Measurements from ENCODE around the gene USP15. TPM values are rescaled to one million over a fixed set of nuclear protein-coding genes. Genes with fewer than 3 reads are reported as not detected.
"Not testable (repeated sequence)": the region's sequence is repeated elsewhere in the genome, so short reads cannot be mapped to it uniquely, and the experiment has no call there.

USP15 gene
- total and polyA plus RNA-seq, 7 experiments from 2014 or later, result 72.5 to 224 (median 175) TPM

DNA sequence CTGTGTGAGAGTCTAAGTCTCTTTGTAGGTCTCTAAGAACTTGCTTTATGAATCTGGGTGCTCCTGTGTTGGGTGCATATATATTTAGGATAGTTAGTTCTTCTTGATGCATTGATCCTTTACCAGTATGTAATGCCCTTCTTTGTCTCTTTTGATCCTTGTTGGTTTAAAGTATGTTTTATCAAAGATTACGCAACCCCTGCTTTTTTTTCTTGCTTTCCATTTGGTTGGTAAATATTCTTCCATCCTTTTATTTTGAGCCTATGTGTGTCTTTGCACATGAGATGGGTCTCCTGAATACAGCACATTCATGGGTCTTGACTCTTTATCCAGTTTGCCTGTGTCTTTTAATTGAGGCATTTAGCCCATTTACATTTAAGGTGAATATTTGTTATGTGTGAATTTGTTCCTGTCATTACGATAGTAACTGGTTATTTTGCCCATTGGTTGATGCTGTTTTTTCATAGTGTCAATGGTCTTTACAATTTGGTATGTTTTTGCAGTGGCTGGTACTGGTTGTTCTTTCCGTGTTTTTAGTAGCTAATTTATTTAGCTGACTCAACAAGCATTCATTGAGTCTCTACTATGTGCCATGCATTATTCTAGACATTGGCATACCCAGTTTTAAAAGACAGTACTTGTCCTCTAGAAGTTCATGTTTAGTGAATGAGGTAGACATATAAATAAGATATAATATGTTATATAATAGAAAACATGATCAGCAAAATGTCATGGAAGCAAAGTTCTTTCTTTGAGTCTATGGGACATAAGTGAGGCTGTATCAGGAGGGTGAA lies 108.4 kb downstream of the USP15 start:
- peaks cover 41 to 95% (median 81%) of the 10 kb centered on the region in 7 donors for H3K4me1 Mint-ChIP-seq

GRCh38 chr12:62370189-62370588 lies 110.0 kb downstream of the USP15 start:
- ChIA-PET CTCF (interaction anchor here (0.6 kb wide), 1 partner anchor 29 kb away, joined by 3 read pairs; no protein-coding TSS in a partner anchor), POLR2A (no interaction called here)
- H3K9me3 Mint-ChIP-seq, result peaks cover 0 to 18% (median 3%) of the 10 kb centered on the region in 11 donors
- DNase-seq, result no peak
- no peak for ATAC-seq
- H3K4me3 Mint-ChIP-seq, result peak overlapping the region in 1 of 10 donors; percentile 41
- Histone ChIP-seq H3K4me1 (ENCODE audit: control insufficient read depth in 2 of 2, insufficient read depth in 2 of 2, low read length in 2 of 2) (no peaks in the 10 kb centered on the region), H3K27ac (ENCODE audit: low read depth, low read length) (no peak overlapping the region), H3K4me3 (ENCODE audit: low read length) (no peak overlapping the region), H3K27me3 (ENCODE audit: control insufficient read depth in 2 of 2, insufficient read depth in 2 of 2, low read length in 2 of 2) (no peaks in the 10 kb centered on the region), H3K9me3 (ENCODE audit: control insufficient read depth in 2 of 3, low read length in 3 of 3) (no peaks in the 10 kb centered on the region), H3K36me3 (ENCODE audit: control insufficient read depth in 2 of 3, insufficient read depth in 3 of 3, low read length in 3 of 3) (peaks cover 0 to 7% (median 0%) of the 10 kb centered on the region in 3 experiments)
- peak overlapping the region in 5 of 9 donors; percentile 7 to 84 (median 34) for H3K27ac Mint-ChIP-seq
- intact Hi-C loops (cut with micrococcal nuclease), result no loop called here
- no peaks in the 10 kb centered on the region for H3K27me3 Mint-ChIP-seq
- peaks cover 39 to 91% (median 71%) of the 10 kb centered on the region in 7 donors for H3K4me1 Mint-ChIP-seq
- peaks cover 28 to 55% (median 48%) of the 10 kb centered on the region in 5 donors for H3K36me3 Mint-ChIP-seq

More for the DNA sequence above, 108.4 kb downstream of the USP15 start:
- H3K27me3 ChIP-seq (ENCODE audit: control insufficient read depth in 2 of 2, insufficient read depth in 2 of 2, low read length in 2 of 2); H3K27me3 Mint-ChIP-seq; POLR2A ChIA-PET; H3K4me1 ChIP-seq (ENCODE audit: control insufficient read depth in 2 of 2, insufficient read depth in 2 of 2, low read length in 2 of 2); H3K27ac ChIP-seq (ENCODE audit: low read depth, low read length); ATAC-seq; H3K9me3 ChIP-seq (ENCODE audit: control insufficient read depth in 2 of 3, low read length in 3 of 3); intact Hi-C loops (cut with micrococcal nuclease); H3K4me3 ChIP-seq (ENCODE audit: low read length); DNase-seq: not testable (repeated sequence)
- CTCF ChIA-PET, result interaction anchor here (0.6 kb wide), 1 partner anchor 79 kb away, joined by 3 read pairs; no protein-coding TSS in a partner anchor
- H3K9me3 Mint-ChIP-seq, result peaks cover 0 to 30% (median 7%) of the 10 kb centered on the region in 11 donors
- H3K36me3 Mint-ChIP-seq, result peaks cover 33 to 68% (median 60%) of the 10 kb centered on the region in 5 donors
- peaks cover 0 to 13% (median 2%) of the 10 kb centered on the region in 3 experiments for H3K36me3 ChIP-seq (ENCODE audit: control insufficient read depth in 2 of 3, insufficient read depth in 3 of 3, low read length in 3 of 3)
- H3K4me3 Mint-ChIP-seq, result peak overlapping the region in 3 of 10 donors; percentile 14 to 29 (median 21)
- H3K27ac Mint-ChIP-seq, result peak overlapping the region in 2 of 9 donors; percentile 8 to 48

DNA sequence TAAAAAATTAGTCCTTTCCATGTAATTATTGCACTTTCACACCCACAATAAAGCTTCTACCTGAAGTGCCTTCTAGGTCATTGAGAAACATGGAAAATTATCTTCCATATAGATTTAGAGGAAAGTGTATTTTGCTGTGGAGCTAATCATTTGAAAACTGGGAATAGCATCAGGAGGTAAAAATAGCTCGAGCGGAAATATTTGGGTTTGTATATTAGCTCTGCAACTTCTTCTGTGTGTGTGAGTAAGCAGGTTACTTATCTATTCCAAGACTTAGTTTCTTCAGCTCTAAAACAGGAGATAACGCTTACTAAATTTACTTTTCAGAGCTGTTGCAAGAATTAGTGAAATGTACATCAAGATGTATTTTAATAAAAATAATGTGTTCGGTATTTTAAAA lies 111.5 kb downstream of the USP15 start:
- ATAC-seq (no peak), DNase-seq (no peak)
- Histone ChIP-seq H3K36me3 (ENCODE audit: control insufficient read depth in 2 of 3, insufficient read depth in 3 of 3, low read length in 3 of 3) (peaks cover 0 to 7% (median 0%) of the 10 kb centered on the region in 3 experiments), H3K9me3 (ENCODE audit: control insufficient read depth in 2 of 3, low read length in 3 of 3) (no peaks in the 10 kb centered on the region), H3K4me1 (ENCODE audit: control insufficient read depth in 2 of 2, insufficient read depth in 2 of 2, low read length in 2 of 2) (no peaks in the 10 kb centered on the region), H3K27ac (ENCODE audit: low read depth, low read length) (no peak overlapping the region), H3K27me3 (ENCODE audit: control insufficient read depth in 2 of 2, insufficient read depth in 2 of 2, low read length in 2 of 2) (no peaks in the 10 kb centered on the region), H3K4me3 (ENCODE audit: low read length) (no peak overlapping the region)
- ChIA-PET CTCF (no interaction called here), POLR2A (no interaction called here)
- H3K4me3 Mint-ChIP-seq, result no peak overlapping the region
- peaks cover 30 to 84% (median 60%) of the 10 kb centered on the region in 7 donors for H3K4me1 Mint-ChIP-seq
- peak overlapping the region in 1 of 9 donors; percentile 7 for H3K27ac Mint-ChIP-seq
- peaks cover 0 to 14% (median 3%) of the 10 kb centered on the region in 11 donors for H3K9me3 Mint-ChIP-seq
- H3K27me3 Mint-ChIP-seq, result no peaks in the 10 kb centered on the region
- H3K36me3 Mint-ChIP-seq, result peaks cover 16 to 47% (median 37%) of the 10 kb centered on the region in 5 donors
- intact Hi-C loops (cut with micrococcal nuclease), result loop anchor here in 1 of 2 donors (2.0 kb wide), 1 partner anchor 15 kb away; no protein-coding TSS in a partner anchor

DNA sequence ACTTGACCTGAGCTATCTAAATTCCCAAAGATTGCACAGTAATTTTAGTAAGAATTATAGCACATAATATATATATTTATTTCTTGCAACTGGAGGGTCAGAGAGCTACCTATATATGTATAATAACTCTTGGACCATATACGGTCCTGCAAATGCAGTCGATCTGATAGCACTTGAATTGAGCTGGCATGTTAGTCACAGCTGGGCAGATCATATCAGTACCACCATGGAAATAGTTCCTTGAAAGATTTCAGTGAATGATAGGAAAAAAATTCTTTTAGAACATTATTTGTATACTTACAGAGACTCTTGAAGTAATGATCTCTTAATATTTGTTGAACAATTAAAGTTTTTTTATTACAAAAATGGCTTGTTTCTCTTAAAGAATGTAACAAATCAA lies 111.9 kb downstream of the USP15 start:
- CTCF ChIA-PET, result no interaction called here
- peaks cover 30 to 80% (median 55%) of the 10 kb centered on the region in 7 donors for H3K4me1 Mint-ChIP-seq
- H3K36me3 Mint-ChIP-seq, result peaks cover 13 to 44% (median 34%) of the 10 kb centered on the region in 5 donors

GRCh38 chr12:62372825-62373224 lies 112.6 kb downstream of the USP15 start:
- no peak for DNase-seq
- ATAC-seq, result no peak
- H3K27me3 Mint-ChIP-seq, result no peaks in the 10 kb centered on the region
- H3K36me3 Mint-ChIP-seq, result peaks cover 9 to 37% (median 28%) of the 10 kb centered on the region in 5 donors
- Histone ChIP-seq H3K27ac (ENCODE audit: low read depth, low read length) (no peak overlapping the region), H3K36me3 (ENCODE audit: control insufficient read depth in 2 of 3, insufficient read depth in 3 of 3, low read length in 3 of 3) (peaks cover 0 to 7% (median 0%) of the 10 kb centered on the region in 3 experiments), H3K9me3 (ENCODE audit: control insufficient read depth in 2 of 3, low read length in 3 of 3) (no peaks in the 10 kb centered on the region), H3K4me3 (ENCODE audit: low read length) (no peak overlapping the region), H3K27me3 (ENCODE audit: control insufficient read depth in 2 of 2, insufficient read depth in 2 of 2, low read length in 2 of 2) (no peaks in the 10 kb centered on the region), H3K4me1 (ENCODE audit: control insufficient read depth in 2 of 2, insufficient read depth in 2 of 2, low read length in 2 of 2) (no peaks in the 10 kb centered on the region)
- H3K4me3 Mint-ChIP-seq, result no peak overlapping the region
- peaks cover 0 to 9% (median 0%) of the 10 kb centered on the region in 11 donors for H3K9me3 Mint-ChIP-seq
- ChIA-PET POLR2A (no interaction called here), CTCF (no interaction called here)
- peak overlapping the region in 2 of 9 donors; percentile 17 to 28 for H3K27ac Mint-ChIP-seq
- peaks cover 25 to 76% (median 50%) of the 10 kb centered on the region in 7 donors for H3K4me1 Mint-ChIP-seq
- intact Hi-C loops (cut with micrococcal nuclease), result loop anchor here in 1 of 2 donors (2.0 kb wide), 1 partner anchor 14 kb away; no protein-coding TSS in a partner anchor

More for the DNA sequence above, 111.9 kb downstream of the USP15 start:
- Mint-ChIP-seq H3K27ac (no peak overlapping the region), H3K4me3 (no peak overlapping the region), H3K27me3 (no peaks in the 10 kb centered on the region), H3K9me3 (peaks cover 0 to 14% (median 2%) of the 10 kb centered on the region in 11 donors)
- Histone ChIP-seq H3K9me3 (ENCODE audit: control insufficient read depth in 2 of 3, low read length in 3 of 3) (no peaks in the 10 kb centered on the region), H3K27me3 (ENCODE audit: control insufficient read depth in 2 of 2, insufficient read depth in 2 of 2, low read length in 2 of 2) (no peaks in the 10 kb centered on the region), H3K4me3 (ENCODE audit: low read length) (no peak overlapping the region), H3K27ac (ENCODE audit: low read depth, low read length) (no peak overlapping the region), H3K4me1 (ENCODE audit: control insufficient read depth in 2 of 2, insufficient read depth in 2 of 2, low read length in 2 of 2) (no peaks in the 10 kb centered on the region), H3K36me3 (ENCODE audit: control insufficient read depth in 2 of 3, insufficient read depth in 3 of 3, low read length in 3 of 3) (peaks cover 0 to 7% (median 0%) of the 10 kb centered on the region in 3 experiments)
- POLR2A ChIA-PET, result no interaction called here
- intact Hi-C loops (cut with micrococcal nuclease), result loop anchor here in 1 of 2 donors (2.0 kb wide), 1 partner anchor 15 kb away; no protein-coding TSS in a partner anchor
- ATAC-seq (no peak), DNase-seq (no peak)

DNA sequence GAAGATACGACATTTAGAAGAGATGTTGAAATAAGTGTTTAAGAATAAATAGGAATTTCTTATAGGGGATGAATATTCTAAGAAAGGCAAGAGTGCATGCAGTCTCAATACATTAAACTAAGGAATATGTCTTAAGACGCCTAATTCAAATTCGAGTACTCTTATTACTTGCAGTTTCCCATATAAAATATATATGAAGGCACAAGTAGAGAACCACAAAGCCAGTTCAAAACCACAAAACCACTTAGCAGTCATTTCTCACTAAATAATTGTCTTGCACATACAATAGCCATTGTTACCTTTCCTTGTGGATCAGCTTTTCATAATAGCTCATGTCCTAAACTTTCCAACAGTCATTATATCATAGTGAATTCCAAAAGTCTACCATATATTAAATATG lies 115.4 kb downstream of the USP15 start:
- peaks cover 0 to 3% (median 0%) of the 10 kb centered on the region in 3 experiments for H3K36me3 ChIP-seq (ENCODE audit: control insufficient read depth in 2 of 3, insufficient read depth in 3 of 3, low read length in 3 of 3)
- no peak overlapping the region for H3K4me3 ChIP-seq (ENCODE audit: low read length)
- intact Hi-C loops (cut with micrococcal nuclease), result loop anchor here in 1 of 2 donors (2.0 kb wide), 1 partner anchor 17 kb away; no protein-coding TSS in a partner anchor
- Mint-ChIP-seq H3K27ac (peak overlapping the region in 3 of 9 donors; percentile 1 to 5 (median 3)), H3K9me3 (no peaks in the 10 kb centered on the region), H3K27me3 (no peaks in the 10 kb centered on the region), H3K4me3 (peak overlapping the region in 1 of 10 donors; percentile 1), H3K36me3 (peaks cover 0 to 28% (median 11%) of the 10 kb centered on the region in 5 donors), H3K4me1 (peaks cover 18 to 70% (median 45%) of the 10 kb centered on the region in 7 donors)
- no peaks in the 10 kb centered on the region for H3K9me3 ChIP-seq (ENCODE audit: control insufficient read depth in 2 of 3, low read length in 3 of 3)
- ChIA-PET CTCF (no interaction called here), POLR2A (no interaction called here)
- DNase-seq, result no peak
- ATAC-seq, result no peak
- H3K27ac ChIP-seq (ENCODE audit: low read depth, low read length), result no peak overlapping the region
- H3K4me1 ChIP-seq (ENCODE audit: control insufficient read depth in 2 of 2, insufficient read depth in 2 of 2, low read length in 2 of 2), result no peaks in the 10 kb centered on the region
- H3K27me3 ChIP-seq (ENCODE audit: control insufficient read depth in 2 of 2, insufficient read depth in 2 of 2, low read length in 2 of 2), result no peaks in the 10 kb centered on the region

All from naive thymus-derived CD4-positive, alpha-beta T cell (primary cell).